CD14-positive monocyte (primary cell): Measurements from ENCODE around the gene MAB21L4. TPM values are rescaled to one million over a fixed set of nuclear protein-coding genes. Genes with fewer than 3 reads are reported as not detected.

ENCODE experiments used
- DNase-seq, 3 donors: peaks; one replicate each; pipeline ENCODE4 v3.0.0-alpha.2; 2011 to 2022
- H2AFZ ChIP-seq: 2 replicates; pipeline ENCODE4 v1.6.0; 2012; ENCODE audit warnings: mild to moderate bottlenecking, low read depth, low read length, inconsistent platforms; ENCODE audit not compliant: insufficient read depth, poor library complexity, severe bottlenecking
- H3K27ac ChIP-seq, 2 donors: 1 replicate in 1 of 2; 2 replicates in 1 of 2; pipeline ENCODE4 v1.5.1; 2012 to 2013; ENCODE audit warnings: low read length in 2 of 2, control low read depth in 1 of 2, inconsistent platforms in 1 of 2, low read depth in 1 of 2, mild to moderate bottlenecking in 1 of 2
- H3K27me3 ChIP-seq, 2 donors: one replicate each; pipeline versions ENCODE4 v1.6.0 to v1.6.1; 2011 to 2013; ENCODE audit warnings: low read length in 2 of 2; ENCODE audit not compliant: control insufficient read depth in 2 of 2, insufficient read depth in 2 of 2
- H3K36me3 ChIP-seq, 2 donors: replicated peaks in 1 of 2; 1 replicate in 1 of 2; 2 replicates in 1 of 2; pipeline versions ENCODE4 v1.5.1 to v1.6.1; 2012 to 2013; ENCODE audit warnings: low read length in 2 of 2, control low read depth in 1 of 2, inconsistent platforms in 1 of 2, mild to moderate bottlenecking in 1 of 2; ENCODE audit not compliant: insufficient read depth in 2 of 2, control insufficient read depth in 1 of 2
- H3K4me1 ChIP-seq, 2 donors: 1 replicate in 1 of 2; 2 replicates in 1 of 2; pipeline versions ENCODE4 v1.5.1 to v1.6.1; 2012 to 2013; ENCODE audit warnings: low read length in 2 of 2, control low read depth in 1 of 2, inconsistent platforms in 1 of 2, mild to moderate bottlenecking in 1 of 2, moderate library complexity in 1 of 2; ENCODE audit not compliant: insufficient read depth in 2 of 2, control insufficient read depth in 1 of 2
- H3K4me2 ChIP-seq: replicated peaks from 2 replicates; pipeline ENCODE3; 2012; ENCODE audit warnings: low read length, moderate library complexity, mild to moderate bottlenecking; ENCODE audit not compliant: poor library complexity, severe bottlenecking; ENCODE audit errors: extremely low read depth
- H3K4me3 ChIP-seq, 3 experiments: fragments of 200-600 bp in 1 of 3; sonication (generic) in 1 of 3; replicated peaks in 1 of 3; 1 replicate in 2 of 3; 2 replicates in 1 of 3; pipeline ENCODE4 v1.5.1; 2011 to 2013; ENCODE audit warnings: low read length in 3 of 3, mild to moderate bottlenecking in 3 of 3, control low read depth in 2 of 3, low read depth in 2 of 3, inconsistent platforms in 1 of 3, moderate library complexity in 1 of 3
- H3K79me2 ChIP-seq: 2 replicates; pipeline ENCODE4 v1.6.0; 2012; ENCODE audit warnings: mild to moderate bottlenecking, control low read depth, inconsistent platforms, low read length, moderate library complexity; ENCODE audit not compliant: insufficient read depth
- H3K9ac ChIP-seq: 2 replicates; pipeline ENCODE4 v1.6.0; 2017; ENCODE audit warnings: low read length, mild to moderate bottlenecking; ENCODE audit not compliant: insufficient read depth, poor library complexity, severe bottlenecking
- H3K9me3 ChIP-seq, 2 donors: replicated peaks in 1 of 2; 1 replicate in 1 of 2; 2 replicates in 1 of 2; pipeline versions ENCODE4 v1.5.1 to v1.6.1; 2012 to 2013; ENCODE audit warnings: low read length in 2 of 2, control low read depth in 1 of 2; ENCODE audit not compliant: control insufficient read depth in 1 of 2, insufficient read depth in 1 of 2
- H4K20me1 ChIP-seq: 2 replicates; pipeline ENCODE4 v1.6.0; 2012; ENCODE audit warnings: mild to moderate bottlenecking, low read length, control low read depth, moderate library complexity; ENCODE audit not compliant: insufficient read depth
- H3K27ac Mint-ChIP-seq, 7 donors: one replicate each; pipeline ENCODE4 v1.8.0; 2020; ENCODE audit warnings: mild to moderate bottlenecking in 7 of 7, mixed read lengths in 7 of 7, moderate library complexity in 6 of 7, inconsistent platforms in 2 of 7
- H3K27me3 Mint-ChIP-seq, 3 donors: one replicate each; pipeline ENCODE4 v1.8.0; 2021 to 2022; ENCODE audit warnings: low read depth in 3 of 3, mild to moderate bottlenecking in 3 of 3, mixed read lengths in 3 of 3, moderate library complexity in 3 of 3, inconsistent platforms in 1 of 3
- H3K36me3 Mint-ChIP-seq, 2 donors: one replicate each; pipeline ENCODE4 v1.8.0; 2020; ENCODE audit warnings: mixed read lengths in 2 of 2, inconsistent platforms in 1 of 2, mild to moderate bottlenecking in 1 of 2
- H3K4me1 Mint-ChIP-seq: one replicate; pipeline ENCODE4 v1.8.0; 2020; ENCODE audit warnings: mild to moderate bottlenecking, mixed read lengths
- H3K4me3 Mint-ChIP-seq, 2 donors: one replicate each; pipeline ENCODE4 v1.8.0; 2020; ENCODE audit warnings: mild to moderate bottlenecking in 2 of 2, mixed read lengths in 2 of 2, moderate library complexity in 1 of 2
- H3K9me3 Mint-ChIP-seq, 7 donors: one replicate each; pipeline ENCODE4 v1.8.0; 2020 to 2022; ENCODE audit warnings: mixed read lengths in 7 of 7, mild to moderate bottlenecking in 6 of 7, moderate library complexity in 6 of 7, inconsistent platforms in 2 of 7
- CTCF ChIP-seq: fragments of 200-600 bp; IDR thresholded peaks from one replicate; pipeline ENCODE4 v1.8.0; 2022; ENCODE audit warnings: antibody characterized with exemption, mild to moderate bottlenecking
- WGBS: methylation state at CpG from one replicate; pipeline ENCODE4 v1.1.5; 2013; ENCODE audit warnings: missing lambda C conversion rate; ENCODE audit not compliant: insufficient coverage; 5-methylcytosine and 5-hydroxymethylcytosine counted together
- intact Hi-C, 2 donors: fragments of 100-400 bp; cut with micrococcal nuclease; formaldehyde crosslinking; loops; one replicate each; pipeline versions ENCODE4 v1.15.0 to v1.15.1; 2023
- polyA plus RNA-seq, 3 donors: library from polyadenylated mRNA; depleted of rRNA in 1 of 3; unstranded in 2 of 3; stranded (reverse) in 1 of 3; fragments of 300-500 nt in 2 of 3; fragments of >200 nt in 1 of 3; fragmentation: Illumina TruSeq in 2 of 3; gene quantifications; 1 replicate in 2 of 3; 2 replicates in 1 of 3; pipeline ENCODE4 v1.2.3, GENCODE V29; 2012 to 2021

The MAB21L4 gene
- polyA plus RNA-seq, 3 donors: not detected

DNA sequence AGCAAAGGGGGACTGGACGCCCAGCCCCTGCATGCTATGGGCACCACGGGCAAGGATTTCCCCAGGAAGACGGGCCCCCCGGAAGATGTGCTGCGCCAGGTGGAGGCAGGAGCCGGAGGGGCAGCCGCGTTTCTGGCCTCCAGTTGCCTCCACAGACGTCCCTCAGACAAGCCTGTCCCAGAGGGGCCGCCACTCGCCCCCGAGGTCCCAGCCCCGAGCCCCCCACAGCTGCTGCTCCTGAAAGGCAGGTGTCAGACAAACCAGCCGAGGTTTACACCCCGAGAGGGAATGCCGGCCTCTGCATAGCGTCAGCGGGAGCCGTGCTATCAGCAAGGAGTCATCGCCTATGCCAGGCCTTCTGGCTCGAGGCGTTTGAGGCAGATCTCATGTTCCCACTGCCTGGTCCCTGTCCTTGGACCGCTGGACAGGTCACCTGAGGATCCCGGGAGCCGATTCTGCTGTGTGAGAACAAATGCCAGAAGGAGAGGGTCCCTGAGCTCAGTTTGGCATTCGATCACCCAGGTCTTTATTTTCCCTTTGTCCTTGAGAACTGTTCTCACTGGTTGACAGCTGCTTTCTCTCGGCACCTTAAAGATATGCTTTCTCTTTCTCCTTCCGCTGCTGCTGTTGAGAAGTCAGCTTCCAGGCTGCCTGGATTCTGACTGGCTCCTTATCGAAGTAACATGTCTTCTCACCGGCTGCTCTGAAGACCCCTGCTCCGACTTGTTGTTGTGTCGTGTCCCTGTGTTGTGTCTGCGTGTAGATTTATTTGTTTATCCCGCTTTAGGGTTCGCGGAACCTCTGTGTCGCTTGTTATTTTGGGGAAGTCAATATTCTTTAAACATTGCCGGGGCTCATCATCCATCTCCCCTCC, 30.8 kb upstream of the MAB21L4 start:
- no peaks in the 10 kb centered on the region for H3K4me1 Mint-ChIP-seq
- Histone ChIP-seq H3K9ac (no peak overlapping the region), H3K4me3 (no peak overlapping the region), H3K36me3 (no peaks in the 10 kb centered on the region), H2AFZ (no peak overlapping the region), H3K9me3 (no peaks in the 10 kb centered on the region), H3K4me1 (no peaks in the 10 kb centered on the region), H4K20me1 (no peaks in the 10 kb centered on the region), H3K4me2 (no peak overlapping the region), H3K27ac (no peak overlapping the region), H3K27me3 (no peaks in the 10 kb centered on the region), H3K79me2 (no peaks in the 10 kb centered on the region)
- no peaks in the 10 kb centered on the region for H3K36me3 Mint-ChIP-seq
- intact Hi-C loops: no loop called here
- 78% methylated on average over 28 of the region's 38 CpGs for WGBS
- no peak for TF ChIP-seq CTCF
- peaks cover 0 to 6% (median 1%) of the 10 kb centered on the region in 7 donors for H3K9me3 Mint-ChIP-seq
- no peak overlapping the region for H3K27ac Mint-ChIP-seq
- H3K4me3 Mint-ChIP-seq: no peak overlapping the region
- no peak for DNase-seq
- peaks cover 0 to 7% (median 1%) of the 10 kb centered on the region in 3 donors for H3K27me3 Mint-ChIP-seq

DNA sequence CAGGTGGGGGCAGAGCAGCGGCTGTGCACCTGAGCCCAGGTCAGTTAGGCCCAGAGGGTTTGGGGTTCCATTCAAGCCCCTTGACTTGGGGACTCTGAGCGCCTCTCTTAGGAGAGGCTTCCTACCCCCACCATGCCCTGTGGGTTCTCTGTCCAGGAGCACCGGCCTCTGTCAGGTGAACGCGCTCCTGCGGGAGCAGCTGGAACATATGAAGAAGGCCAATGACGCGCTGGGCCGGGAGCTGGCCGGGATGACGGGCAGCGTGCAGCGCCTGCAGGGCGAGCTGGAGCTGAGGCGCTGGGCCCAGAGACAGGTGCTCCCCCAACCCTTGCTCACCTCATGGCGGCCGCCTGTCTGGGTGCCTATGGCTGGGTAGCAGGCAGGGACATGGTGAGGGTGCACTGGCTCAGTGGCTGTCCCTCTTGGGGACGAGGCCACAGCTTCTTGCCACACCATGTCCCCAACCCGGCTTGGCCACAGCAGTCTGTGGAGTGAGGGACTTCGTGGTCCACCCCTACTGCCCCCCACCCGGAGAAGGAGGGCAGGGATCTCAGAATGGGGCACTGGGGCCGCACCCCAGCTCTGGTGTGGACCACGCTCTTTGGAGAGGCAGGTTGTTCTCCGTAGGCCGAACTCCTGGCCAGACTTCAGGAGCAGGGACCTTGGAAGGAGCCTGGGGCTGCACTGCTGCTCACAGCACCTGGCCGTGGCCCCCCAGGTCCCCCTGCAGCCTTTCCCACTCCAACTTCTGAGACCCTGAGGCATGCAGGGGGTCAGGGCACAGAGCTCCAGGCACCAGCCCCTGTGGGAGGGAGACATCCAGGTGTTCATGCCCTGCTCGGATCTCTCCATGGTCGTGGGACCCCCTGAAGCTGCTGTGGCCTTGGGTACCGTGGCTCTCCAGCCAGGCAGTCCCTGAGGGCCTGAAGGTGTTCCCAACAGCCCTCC, 29.9 kb upstream of the MAB21L4 start:
- no peaks in the 10 kb centered on the region for H3K79me2 ChIP-seq
- H3K27ac ChIP-seq: no peak overlapping the region
- H3K9me3 ChIP-seq: no peaks in the 10 kb centered on the region
- no peaks in the 10 kb centered on the region for H3K27me3 ChIP-seq
- Mint-ChIP-seq H3K36me3 (no peaks in the 10 kb centered on the region), H3K27me3 (peaks cover 0 to 7% (median 1%) of the 10 kb centered on the region in 3 donors), H3K4me1 (no peaks in the 10 kb centered on the region), H3K27ac (no peak overlapping the region), H3K4me3 (no peak overlapping the region), H3K9me3 (peaks cover 0 to 6% (median 1%) of the 10 kb centered on the region in 7 donors)
- TF ChIP-seq CTCF: no peak
- no peaks in the 10 kb centered on the region for H4K20me1 ChIP-seq
- H3K9ac ChIP-seq: no peak overlapping the region
- DNase-seq: no peak
- H2AFZ ChIP-seq: no peak overlapping the region
- H3K4me1 ChIP-seq: no peaks in the 10 kb centered on the region
- intact Hi-C loops: no loop called here
- H3K4me3 ChIP-seq: no peak overlapping the region
- no peaks in the 10 kb centered on the region for H3K36me3 ChIP-seq
- H3K4me2 ChIP-seq: no peak overlapping the region
- 95% methylated on average over 27 of the region's 29 CpGs for WGBS
